ENCODE data around the gene ITPRIP.

ITPRIP gene

GRCh38 chr10:104337985-104338735, at the start of gene ITPRIP:
ITPRIP (minus strand) TSS chr10:104338465; CDS start chr10:104316051, 22,414 bp downstream.
- peak; percentile 54 to 55 for DNase-seq (ENCODE audit: low read depth in 2 of 2)

- no peak for DNase-seq (ENCODE audit: low read depth in 2 of 2)
These were observed 49.0 kb upstream of the ITPRIP start for GRCh38 chr10:104387130-104387888.

GRCh38 chr10:104380336-104380735, 42.1 kb upstream of the ITPRIP start:
- DNase-seq (ENCODE audit: low read depth in 2 of 2), result no peak

- DNase-seq (ENCODE audit: low read depth in 2 of 2), result no peak
These were observed 38.6 kb upstream of the ITPRIP start for GRCh38 chr10:104376784-104377300.

- DNase-seq (ENCODE audit: low read depth in 2 of 2), result no peak
These were observed 36.3 kb upstream of the ITPRIP start for GRCh38 chr10:104374591-104374990.

- DNase-seq (ENCODE audit: low read depth in 2 of 2), result no peak
These were observed 33.5 kb upstream of the ITPRIP start for GRCh38 chr10:104371753-104372152.

- DNase-seq (ENCODE audit: low read depth in 2 of 2), result no peak
These were observed 30.1 kb upstream of the ITPRIP start for GRCh38 chr10:104368381-104368780.

GRCh38 chr10:104367904-104368303, 29.6 kb upstream of the ITPRIP start:
- no peak for DNase-seq (ENCODE audit: low read depth in 2 of 2)

- no peak for DNase-seq (ENCODE audit: low read depth in 2 of 2)
These were observed 21.5 kb upstream of the ITPRIP start for GRCh38 chr10:104359811-104360210.

- DNase-seq (ENCODE audit: low read depth in 2 of 2), result peak; percentile 81 to 92
These were observed 15.2 kb upstream of the ITPRIP start, which contains the start of gene CFAP58 for GRCh38 chr10:104353325-104354048. CFAP58 (plus strand) TSS chr10:104353833; CDS start chr10:104353898, 65 bp downstream.

GRCh38 chr10:104351919-104352318, 13.7 kb upstream of the ITPRIP start:
- no peak for DNase-seq (ENCODE audit: low read depth in 2 of 2)

GRCh38 chr10:104351061-104351702, 12.9 kb upstream of the ITPRIP start:
- no peak for DNase-seq (ENCODE audit: low read depth in 2 of 2)

GRCh38 chr10:104350127-104350635, 11.9 kb upstream of the ITPRIP start:
- DNase-seq (ENCODE audit: low read depth in 2 of 2), result no peak

GRCh38 chr10:104349623-104350126, 11.4 kb upstream of the ITPRIP start:
- DNase-seq (ENCODE audit: low read depth in 2 of 2), result no peak

GRCh38 chr10:104348601-104349000, 10.3 kb upstream of the ITPRIP start:
- no peak for DNase-seq (ENCODE audit: low read depth in 2 of 2)

- DNase-seq (ENCODE audit: low read depth in 2 of 2), result no peak
These were observed 9.2 kb upstream of the ITPRIP start for GRCh38 chr10:104347295-104348045.

- DNase-seq (ENCODE audit: low read depth in 2 of 2), result no peak
These were observed 7.7 kb upstream of the ITPRIP start for GRCh38 chr10:104345941-104346340.

GRCh38 chr10:104345515-104345914, 7.2 kb upstream of the ITPRIP start:
- no peak for DNase-seq (ENCODE audit: low read depth in 2 of 2)

GRCh38 chr10:104344219-104344618, 6.0 kb upstream of the ITPRIP start:
- DNase-seq (ENCODE audit: low read depth in 2 of 2), result no peak

GRCh38 chr10:104342941-104343411, 4.7 kb upstream of the ITPRIP start:
- DNase-seq (ENCODE audit: low read depth in 2 of 2), result no peak
